ENCODE measurements around the gene ZNF92. TPM values are rescaled to one million over a fixed set of nuclear protein-coding genes. Genes with fewer than 3 reads are reported as not detected.

ZNF92 gene
- total RNA-seq (2022; extraction: Qiagen RNA extraction): 3.8 to 6.1 TPM (median 4.7 TPM) in 5 replicates

GRCh38 chr7:65373608-65374351 lies at the start of gene ZNF92:
TSS of gene ZNF92 (plus strand) at chr7:65373855. CDS start at chr7:65373998, 143 bp downstream.

Data from A549 treated with Hydrocortisone at 1 μM for 4 hours (cell line).